ENCODE measurements around the gene GPR183.

Gene GPR183

DNA sequence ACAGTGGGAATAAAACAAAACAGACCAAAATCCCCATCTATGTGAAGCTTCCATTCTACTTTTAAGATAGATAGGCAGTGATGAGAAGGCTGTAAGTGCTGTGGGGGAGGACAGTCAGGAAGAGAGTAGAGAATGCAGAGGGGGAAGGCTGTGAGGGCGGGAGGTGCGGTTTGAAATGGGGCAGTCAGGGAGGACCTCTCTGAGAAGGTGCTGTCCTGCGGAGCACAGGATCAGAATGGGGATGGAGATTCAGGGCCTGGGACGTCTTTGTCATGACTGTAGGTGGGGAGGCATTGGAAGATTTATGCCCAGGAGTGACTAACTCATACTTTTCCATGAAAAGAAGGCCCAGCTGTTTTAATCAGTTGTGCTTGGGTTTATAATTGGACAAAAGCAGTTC, 3.9 kb upstream of the GPR183 start:
- FAIRE-seq, result no peak

DNA sequence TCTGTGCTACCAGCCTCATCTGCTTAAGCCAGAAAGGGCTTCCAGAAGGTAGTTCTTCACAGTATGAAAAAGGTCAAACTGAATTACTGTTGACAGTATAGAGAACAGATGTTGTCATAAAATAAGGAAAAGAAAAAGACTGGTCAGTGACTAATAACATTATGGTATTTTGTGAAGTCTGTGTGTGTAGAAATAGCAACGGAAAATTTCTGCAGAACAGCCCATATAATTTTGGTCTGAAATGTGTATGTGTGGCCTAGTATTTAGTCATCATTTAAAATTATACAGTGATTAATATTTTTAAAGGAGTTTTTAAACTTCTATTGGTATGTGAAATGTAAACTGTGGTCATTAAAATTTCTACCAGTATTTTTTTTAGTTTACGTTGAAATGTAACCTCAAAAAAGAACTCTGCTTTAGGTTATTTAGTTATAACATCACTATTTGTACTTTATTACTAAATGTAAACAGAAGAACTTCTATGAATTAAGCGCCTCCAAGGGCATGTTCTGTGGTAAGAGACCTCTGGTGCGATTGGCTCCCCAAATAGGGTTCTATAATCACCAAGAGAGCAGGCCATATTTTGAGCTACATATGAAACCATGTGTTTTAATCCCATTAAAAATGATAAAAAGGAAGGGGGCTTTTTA, 3.3 kb upstream of the GPR183 start:
- no peak for FAIRE-seq

DNA sequence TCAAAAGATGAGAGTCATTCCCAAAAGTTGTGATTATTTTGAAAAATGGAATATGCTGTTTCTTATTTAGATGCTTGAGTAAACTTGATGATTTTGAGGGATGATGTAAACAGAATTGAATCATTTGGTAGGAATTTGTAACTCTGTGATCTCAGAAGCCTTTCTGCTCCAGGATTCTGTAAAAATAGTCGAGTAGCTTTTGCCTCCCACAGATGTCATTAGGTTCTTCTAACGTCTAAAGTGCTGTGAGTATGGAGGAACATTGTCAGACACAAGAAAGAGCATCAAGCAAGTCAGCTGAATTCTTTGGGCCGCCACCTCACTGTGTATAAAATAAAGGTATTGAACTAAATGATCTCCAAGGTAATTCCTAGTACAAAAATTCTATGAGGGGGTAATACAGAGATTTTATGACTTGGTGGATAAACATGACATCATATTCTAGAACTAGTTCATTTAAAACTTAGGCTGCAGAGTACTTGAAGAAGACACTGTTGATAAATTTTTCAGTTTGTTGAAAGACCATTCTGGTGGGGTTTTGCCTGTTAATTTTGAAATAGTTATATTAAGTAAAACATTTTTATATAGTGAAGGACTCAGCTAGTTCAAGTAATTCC, 1.4 kb upstream of the GPR183 start:
- FAIRE-seq, result no peak

DNA sequence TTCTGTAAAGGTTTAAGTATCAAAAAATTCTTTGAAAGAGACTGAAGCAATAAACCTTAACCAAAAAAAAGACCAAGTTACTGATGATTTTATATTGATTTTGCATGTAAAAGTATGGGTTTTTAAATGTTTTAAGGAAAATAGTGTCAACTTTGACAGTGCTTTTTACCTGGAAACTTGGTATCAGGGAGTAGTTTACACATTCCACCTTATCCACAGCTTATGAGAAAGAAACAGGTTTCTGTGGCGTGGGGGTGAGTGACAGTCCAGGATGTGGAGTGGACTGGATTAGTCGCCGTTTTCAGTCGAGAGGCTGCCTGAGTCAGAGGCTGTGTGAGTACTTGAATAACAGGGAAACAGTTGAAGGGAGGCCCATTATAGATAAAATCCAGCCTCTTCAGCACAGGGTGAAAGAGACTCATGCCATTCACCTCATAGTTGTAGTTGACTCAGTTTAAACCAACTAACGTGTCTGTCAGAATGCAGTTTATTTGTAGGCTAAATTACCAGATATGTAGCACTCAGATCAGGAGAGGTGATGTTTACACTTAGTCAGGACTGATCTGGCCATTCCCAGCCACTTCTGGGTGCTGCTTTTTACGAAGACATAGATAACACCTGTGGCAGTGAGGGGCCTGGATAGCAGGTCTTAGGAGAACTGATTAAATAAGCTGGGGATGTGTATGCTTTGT, 595 bp upstream of the GPR183 start:
- peak; percentile 27 for FAIRE-seq

DNA sequence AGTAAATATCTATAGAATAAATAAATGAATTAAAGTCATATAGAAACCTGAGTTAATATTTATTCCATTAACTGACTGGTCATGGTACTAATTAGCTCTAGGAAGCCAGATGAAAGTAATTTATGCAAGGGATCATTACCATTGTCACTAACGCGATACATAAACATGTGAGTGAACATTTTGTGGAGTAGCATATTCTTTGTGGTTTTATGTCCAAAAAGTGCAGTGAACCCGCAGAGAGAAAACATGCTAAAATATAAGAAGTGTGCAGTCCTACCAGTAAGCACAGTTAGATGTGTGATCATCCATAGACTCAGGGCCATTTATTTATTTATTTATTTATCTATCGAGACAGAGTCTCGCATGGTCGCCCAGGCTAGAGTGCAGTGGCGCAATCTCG, 1.6 kb downstream of the GPR183 start:
- no peak for FAIRE-seq

DNA sequence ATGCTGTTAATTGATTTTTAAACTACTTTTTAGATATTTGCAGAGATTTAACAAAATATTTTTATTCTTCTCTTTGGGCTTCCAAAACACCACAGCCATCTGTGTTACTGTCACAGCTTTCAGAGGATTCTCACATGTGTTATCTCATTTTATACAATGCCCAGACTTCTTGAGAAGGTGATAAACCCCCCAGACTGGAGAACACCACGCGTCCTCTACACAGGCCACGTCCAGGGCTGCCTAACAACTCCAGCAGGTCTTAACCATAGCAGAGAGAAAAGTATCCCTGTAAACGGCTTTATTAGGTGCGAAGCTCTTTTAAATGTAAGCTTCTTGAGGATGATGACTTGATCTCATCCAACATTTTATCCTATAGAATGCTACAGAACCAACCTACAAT, 2.0 kb downstream of the GPR183 start:
- FAIRE-seq, result no peak

DNA sequence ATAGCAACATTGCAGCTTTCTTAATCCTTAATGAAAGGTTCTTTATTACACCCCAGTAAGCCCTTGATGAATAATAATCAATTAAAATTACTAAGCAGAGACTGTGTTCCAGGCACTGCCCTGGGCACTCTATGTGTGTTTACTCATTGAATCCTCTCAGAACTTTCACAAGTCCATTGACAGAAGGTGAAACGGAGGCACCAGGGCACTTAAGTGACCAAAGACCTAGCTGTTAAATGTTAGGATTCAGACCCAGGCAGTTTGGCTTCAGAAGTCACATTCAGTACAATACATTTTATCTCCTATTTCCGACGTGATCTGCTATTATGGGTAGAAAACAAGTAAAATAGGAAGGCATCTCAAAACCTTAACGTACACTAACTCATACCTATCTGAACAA, 2.7 kb downstream of the GPR183 start:
- no peak for FAIRE-seq

DNA sequence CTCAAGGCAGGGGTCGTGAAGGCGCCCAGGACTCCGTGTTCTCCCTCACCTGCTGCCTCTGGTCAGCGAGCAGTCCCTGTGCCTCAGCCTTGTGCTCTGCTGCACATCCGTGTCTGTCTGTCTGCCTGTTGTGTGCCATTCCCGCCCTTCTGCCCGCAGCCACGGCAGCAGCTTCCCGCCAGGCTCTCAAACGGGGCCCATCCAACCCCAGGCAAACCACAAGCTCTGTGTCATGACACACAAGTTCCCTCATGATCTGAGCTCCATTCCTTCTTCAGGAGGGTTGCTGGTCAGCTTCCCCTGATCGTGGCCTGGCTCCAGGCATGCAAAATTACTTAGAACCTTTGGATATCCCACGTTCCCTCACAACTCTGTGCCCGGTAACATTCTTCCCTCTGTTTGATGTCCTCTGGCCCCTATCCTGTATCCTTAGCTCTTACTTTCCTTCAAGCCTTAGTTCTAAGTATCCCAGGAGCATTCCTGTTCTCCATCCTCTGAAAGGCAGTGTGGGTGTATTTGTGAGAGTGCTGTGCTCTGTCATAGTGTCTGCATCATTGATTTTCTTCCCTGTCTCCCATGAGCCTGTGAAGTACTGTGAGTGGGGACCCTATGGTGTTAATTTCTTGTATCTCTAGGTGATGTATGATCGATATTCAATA, 3.2 kb downstream of the GPR183 start:
- no peak for FAIRE-seq

DNA sequence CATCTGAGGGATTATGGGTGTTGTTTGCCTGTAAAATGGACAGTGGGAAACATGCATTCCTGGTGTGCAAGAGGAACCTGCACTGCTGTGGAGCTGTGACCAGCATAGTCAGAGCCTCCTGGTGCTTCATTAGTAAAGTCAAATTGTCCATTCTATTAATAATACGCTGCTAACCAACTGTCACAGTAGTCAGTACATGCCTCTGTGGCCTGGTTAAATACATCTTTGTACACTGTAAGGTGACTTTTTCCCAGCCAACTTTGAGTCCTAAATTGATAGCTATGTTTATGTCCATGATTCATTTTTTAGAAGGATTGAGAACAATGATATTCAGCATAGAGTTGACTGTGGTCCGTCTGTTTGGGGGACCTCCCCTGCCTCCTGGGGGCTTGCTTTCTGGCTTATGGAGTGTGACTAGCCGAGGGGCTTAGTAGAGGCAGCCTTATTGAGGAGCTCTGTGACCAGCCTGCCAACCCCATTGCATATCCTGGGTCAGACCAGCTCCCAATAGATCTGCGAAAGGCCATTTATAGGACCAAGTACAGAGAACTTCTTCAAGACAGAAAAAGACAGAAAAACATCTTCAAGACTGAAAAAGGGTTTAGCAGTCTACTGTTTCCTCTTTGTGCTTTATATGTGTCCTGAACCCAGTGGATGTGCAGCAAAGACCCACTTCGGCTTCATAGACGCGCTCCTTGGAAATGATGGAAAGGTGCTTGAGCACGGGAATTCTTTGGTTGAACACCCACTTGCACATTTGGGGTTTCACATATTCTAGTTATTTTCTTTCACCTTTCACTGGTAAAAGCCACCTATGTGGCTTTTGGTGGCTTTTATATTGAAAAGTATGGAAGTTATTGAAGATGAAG, 4.3 kb downstream of the GPR183 start:
- FAIRE-seq, result no peak

DNA sequence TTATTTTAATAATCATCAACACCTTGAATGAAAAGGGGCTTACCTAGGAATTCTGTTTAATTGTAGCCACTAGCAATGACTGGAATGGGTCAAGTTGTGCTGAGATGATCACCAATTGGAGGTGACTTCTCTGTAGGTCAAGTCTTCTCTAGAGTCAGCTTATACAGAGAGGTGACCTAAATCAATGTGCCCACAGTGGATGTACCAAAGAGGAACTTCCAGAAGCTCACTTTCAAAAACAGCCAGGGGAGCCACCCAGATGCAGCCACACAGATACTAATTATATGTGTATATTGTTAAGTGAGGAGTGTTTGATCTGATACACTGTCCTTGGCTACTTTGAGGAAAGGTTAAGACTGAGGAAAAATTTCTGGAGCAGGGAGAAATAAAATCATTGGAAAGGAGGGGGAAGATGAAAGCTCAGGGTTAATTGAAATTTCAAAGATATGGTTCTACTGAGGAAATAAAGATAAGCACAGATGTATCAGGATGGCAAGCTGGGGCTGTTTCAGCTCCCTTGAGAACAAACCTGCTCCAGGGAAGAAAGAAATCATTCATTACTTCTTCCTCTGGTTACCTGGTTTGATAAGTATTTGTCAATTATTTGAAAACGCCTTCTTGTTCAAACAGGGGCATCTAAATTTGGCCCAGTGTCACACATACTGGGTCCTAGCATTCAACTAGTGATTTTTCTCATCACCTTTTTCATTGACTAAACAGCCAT, 5.1 kb downstream of the GPR183 start:
- FAIRE-seq, result no peak

DNA sequence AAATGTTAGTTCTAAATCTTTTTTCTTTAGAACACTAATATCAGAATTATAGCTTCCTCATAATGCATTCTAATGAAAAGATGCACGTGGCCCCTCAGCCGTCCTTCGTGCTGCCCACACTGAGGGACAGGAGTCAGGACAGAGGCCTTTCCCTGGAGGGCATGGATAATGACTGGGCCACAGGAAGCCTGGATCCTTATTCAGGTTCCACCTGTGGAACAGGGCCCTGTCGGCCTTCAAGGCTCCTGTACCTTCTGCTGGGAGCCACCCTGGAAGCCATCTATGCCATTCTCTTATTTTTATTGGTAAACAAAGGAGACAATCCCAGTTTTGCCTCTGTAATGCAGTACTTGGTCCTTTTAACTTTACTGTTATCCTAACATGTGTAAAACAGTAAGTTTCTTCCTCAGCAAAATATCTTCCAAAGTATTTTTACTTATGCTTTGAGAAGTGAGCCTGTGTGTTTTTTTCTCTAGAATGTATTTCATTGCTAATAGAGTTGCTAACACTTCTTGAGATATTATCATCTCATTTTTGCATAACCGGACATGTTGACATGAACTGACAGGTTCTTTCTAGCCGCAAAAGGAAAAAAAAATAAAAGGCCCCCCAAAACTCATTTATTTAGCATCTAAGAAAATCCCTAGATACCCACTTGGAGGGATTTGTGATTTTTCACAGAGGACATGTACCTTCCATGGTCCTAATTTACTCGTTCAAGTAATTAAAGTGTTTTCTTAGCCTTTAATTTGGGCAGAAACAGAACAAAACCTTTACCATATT, 6.0 kb downstream of the GPR183 start:
- no peak for FAIRE-seq

DNA sequence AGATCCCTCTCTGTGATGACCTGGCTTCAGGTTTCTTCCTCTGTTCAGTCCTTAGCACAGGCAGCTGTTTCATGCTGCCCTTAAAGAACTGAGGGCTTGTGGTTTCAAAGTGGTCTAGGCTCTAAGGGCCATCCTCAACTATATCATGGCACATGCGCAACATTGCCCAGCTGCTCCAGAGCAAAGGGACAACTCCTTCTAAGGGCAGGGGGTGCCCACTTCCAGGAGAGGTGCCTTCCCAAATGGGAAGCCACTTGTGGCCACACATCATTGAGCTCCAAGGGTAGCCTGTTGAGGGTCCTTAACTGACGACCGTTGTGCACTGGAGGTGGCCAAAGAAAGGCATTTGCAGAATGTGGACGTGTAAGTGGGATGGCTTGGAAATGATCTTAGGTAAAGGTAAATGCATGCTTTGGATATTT, 7.3 kb downstream of the GPR183 start:
- no peak for FAIRE-seq

DNA sequence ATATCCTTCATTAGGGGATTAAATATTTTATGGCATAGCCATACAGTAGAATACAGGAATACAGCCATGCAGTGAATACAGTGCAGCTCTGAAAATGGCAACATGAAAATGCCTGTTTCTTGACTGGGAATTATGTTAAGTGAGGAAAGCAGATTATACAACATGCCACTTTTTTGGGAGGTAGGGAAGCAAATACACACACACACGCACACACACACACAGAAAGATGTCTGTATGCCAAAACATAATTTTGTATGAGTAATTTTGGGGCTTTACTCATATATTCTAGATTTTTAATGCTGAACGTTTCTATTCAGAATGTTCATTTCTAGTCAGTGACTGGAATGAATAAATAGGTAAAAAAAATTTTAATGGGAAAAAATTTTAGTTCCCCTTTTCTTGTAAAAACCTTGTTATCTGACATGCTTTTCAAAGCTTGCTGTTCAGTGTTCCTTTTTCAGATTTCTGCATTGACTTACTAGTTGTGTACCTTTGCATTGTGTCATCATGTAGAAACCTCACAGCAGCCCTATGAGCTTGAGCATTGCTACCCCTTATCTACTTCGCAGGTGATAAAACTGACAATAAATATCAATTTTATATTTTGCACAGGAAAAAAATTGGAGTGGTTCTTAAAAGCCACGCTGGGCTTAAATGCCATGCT, 7.8 kb downstream of the GPR183 start:
- no peak for FAIRE-seq

DNA sequence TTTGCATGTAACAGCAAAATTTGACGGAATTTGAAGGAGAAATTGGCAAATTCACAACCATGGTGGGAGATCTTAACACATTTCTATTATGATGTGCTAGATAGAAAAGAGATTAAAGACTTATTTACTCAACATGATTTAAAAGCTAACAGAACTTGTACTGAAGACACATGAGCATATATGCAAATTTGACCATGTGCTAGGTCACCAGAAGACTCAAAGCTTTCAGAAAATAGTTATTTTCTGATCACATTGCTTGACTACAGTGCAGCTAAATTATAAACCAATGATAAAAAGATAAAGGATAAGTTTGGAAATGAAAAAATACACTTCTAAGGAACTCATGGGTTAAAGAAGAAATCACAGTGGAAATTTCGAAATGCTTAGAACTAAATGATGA, 9.1 kb downstream of the GPR183 start:
- no peak for FAIRE-seq

DNA sequence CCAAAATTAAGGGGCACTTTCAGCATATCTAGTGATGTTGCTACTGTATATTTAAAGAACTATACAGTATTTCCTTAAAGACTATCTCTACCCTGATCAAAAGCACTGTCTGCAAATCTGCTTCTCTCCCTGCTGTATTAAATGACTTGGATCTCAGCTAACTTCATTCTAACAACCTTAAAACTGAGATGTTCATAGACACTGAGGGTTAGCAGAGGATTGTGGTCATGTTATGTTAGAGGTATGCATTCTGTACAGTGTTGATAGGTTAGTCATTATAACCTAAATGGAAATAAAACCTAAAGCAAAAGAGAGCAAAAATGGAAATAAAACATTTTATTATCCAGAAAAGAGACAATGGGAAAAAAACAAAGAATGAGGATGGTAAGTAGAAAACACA, 9.9 kb downstream of the GPR183 start:
- no peak for FAIRE-seq

DNA sequence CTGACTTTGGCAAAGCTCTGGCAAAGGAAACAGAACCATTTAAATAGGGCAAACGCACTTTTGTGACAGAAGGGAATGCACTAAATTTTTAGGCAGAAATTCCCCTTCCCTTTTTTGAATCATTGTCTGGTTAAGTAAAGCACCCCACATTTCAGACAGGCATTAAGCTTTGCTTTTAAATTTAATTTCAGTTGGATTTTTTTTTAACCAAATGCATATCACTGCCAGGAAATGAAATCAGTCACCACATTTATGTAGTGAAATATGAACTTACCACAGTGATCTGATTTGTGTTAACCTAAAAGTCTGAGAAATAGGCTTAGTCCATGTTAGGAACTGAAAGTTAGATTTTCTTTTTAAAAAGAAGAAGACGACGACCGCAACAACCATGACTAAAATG, 10.8 kb downstream of the GPR183 start:
- FAIRE-seq, result no peak

DNA sequence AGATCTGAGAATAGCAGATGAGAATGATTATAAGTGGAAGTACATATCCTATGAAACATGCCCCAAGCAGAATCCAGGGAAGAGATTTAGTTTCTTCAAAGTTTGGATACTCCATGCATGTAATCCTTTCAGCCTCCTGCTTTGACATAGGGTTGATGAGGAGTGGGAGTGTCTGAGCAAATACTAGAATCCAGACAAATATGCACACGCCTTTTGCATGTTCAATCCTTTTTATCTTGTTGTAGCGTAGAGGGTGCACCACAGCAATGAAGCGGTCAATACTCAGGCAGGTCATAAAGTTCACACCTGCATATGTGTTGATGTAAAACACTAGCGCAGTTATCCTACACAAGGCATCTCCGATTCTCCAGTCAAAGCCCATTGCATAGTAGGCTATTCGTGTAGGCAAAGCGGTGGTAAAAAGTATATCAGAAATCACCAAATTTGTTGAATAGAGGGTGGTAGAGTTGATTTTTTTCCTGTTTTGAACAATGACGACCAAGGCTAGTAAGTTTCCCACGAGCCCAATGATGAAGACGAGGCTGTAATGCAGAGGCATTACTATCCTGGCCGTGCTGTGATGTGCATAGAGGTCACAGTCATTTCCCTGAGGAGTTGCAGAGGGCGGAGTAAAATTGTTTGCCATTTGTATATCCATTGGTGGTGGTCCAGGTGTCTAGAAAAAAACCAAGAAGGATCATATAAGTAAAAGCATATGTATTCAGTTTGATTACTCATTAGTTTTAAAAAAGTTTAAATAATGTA, 11.5 kb downstream of the GPR183 start:
- FAIRE-seq, result no peak

DNA sequence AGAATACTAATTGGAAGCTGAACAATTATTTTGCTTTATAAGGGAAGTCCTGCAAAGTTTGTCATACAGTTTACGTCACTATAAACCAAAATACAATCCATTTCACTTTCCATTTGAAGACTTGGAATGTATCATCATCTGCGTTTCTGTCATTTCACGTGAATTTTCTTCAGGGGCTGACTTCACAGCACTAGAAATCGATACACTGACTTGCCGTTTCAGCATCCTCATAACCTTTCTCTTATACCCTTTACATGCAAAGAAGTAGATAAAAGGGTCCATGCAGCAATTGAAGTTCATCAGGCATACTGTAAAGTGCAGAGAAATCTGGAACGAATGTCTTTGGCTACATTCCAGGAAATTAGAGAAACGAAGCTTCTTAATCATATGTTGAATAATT, 12.2 kb downstream of the GPR183 start:
- FAIRE-seq, result no peak

DNA sequence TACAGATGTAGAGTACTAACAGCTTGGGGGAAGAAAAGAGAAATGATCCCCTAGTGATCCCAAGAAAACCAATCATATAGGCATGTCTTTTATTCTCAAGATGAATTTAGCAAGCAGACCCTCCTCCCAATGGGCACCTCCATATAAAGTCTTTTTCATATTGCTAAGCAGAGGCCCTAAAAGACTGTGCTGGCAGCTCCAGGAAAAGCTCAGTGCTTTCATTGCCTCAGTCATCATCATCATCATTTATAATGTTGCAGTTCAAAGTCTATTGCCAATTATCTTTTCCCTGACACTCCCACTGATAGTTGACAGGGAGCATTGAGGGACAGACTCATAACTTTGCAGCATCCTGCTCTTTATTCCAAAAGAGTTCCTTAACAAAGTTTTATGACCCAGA, 13.0 kb downstream of the GPR183 start:
- no peak for FAIRE-seq

DNA sequence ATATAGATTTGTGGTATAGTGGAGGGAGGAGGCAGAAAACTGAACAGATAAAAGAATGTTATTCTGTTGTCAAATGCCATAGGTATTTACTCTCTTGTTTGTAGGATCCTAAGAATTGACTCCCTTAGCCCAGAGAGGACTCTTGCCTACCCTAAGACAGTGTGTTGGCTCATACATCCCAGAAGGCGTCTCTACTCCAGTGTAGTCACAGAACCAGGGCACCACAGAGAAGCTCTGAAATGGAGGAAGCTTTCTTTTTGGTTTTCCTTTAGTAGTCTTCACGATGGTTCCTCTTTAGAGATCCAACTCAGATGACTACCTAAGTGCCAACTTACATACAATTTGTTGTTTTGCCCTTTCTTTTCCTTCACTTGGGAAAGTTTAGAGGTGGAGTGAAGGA, 14.0 kb downstream of the GPR183 start:
- FAIRE-seq, result no peak
